ENCODE measurements around the gene TIGD1. TPM values are rescaled to one million over a fixed set of nuclear protein-coding genes. Genes with fewer than 3 reads are reported as not detected.

Gene TIGD1
- total RNA-seq, 1 experiment from 2014 or later, result 6.0 TPM

DNA sequence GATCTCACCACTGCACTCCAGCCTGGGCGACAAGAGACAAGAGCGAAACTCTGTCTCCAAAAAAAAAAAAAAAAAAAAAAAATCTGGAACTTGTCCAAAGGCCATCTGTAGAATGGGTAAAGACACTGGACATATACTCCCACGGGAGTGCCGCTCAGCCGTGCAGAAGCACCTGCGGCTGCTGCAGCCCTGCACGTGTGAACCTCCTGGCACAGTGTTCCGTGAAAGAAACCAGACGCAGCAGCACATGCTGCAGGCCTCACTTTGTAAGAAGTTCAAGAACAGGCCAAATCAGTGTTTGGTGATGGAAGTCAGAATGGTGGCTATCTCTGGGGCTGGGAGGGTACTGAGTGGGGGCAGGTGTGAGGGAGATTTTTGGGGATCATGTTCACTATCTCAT is 17.9 kb downstream of the TIGD1 start (continued):
- TF ChIP-seq POLR2AphosphoS5 (IDR thresholded peaks at IDR 0.05; ENCODE audit: low read depth, low read length) (no peak), POLR2A (IDR thresholded peaks at IDR 0.05; ENCODE audit: borderline replicate concordance, extremely low read depth, insufficient read depth, insufficient read length) (no peak)
- TF ChIP-seq, protein P1, sequence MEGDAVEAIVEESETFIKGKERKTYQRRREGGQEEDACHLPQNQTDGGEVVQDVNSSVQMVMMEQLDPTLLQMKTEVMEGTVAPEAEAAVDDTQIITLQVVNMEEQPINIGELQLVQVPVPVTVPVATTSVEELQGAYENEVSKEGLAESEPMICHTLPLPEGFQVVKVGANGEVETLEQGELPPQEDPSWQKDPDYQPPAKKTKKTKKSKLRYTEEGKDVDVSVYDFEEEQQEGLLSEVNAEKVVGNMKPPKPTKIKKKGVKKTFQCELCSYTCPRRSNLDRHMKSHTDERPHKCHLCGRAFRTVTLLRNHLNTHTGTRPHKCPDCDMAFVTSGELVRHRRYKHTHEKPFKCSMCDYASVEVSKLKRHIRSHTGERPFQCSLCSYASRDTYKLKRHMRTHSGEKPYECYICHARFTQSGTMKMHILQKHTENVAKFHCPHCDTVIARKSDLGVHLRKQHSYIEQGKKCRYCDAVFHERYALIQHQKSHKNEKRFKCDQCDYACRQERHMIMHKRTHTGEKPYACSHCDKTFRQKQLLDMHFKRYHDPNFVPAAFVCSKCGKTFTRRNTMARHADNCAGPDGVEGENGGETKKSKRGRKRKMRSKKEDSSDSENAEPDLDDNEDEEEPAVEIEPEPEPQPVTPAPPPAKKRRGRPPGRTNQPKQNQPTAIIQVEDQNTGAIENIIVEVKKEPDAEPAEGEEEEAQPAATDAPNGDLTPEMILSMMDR (IDR thresholded peaks at IDR 0.05 in 2 of 3, conservative IDR thresholded peaks at IDR 0.05 in 1 of 3; ENCODE audit: borderline replicate concordance in 1 of 3, insufficient read depth in 1 of 3, low read depth in 2 of 3, low read length in 2 of 3), result no peak

DNA sequence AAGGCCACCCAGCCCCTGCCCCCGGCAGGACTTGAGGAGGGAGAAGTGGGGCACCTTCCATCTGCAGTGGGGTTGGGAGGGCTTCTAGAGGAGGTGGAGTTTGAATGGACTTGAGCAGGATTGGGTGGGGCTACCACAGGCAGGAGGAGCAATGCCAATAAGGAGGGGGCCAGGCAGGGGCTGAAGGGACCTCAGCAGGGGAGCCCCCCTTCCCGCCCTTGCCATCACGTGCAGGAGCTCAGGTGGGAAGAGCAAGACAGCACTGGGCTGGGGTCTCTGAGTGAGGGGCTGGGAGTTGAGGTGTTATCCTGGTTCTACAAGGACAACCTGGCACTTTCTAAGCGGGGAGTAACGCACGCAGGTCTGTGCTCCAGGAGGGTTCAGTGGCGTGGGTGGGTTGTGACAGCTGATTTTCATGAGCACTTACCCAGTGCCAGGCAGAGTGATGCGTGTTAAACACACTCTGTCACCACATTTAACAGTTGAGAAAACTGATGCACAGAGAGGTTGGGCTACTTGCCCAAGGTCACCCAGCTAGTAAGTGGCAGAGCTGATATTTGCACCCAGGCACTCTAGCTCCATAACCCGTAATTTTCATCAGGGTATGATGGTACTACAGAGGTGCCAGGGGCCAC is 19.6 kb downstream of the TIGD1 start:
- CTCF ChIA-PET, result no interaction called here
- DNase-seq (ENCODE audit: low read depth, low spot score) (no peak), ATAC-seq (no peak)
- no peaks in the 10 kb centered on the region for H3K27me3 ChIP-seq (ENCODE audit: insufficient read depth, low read length)
- intact Hi-C loops (cut with micrococcal nuclease), result no loop called here
- no peak overlapping the region for H3K4me2 ChIP-seq (ENCODE audit: low read length)
- no TSS peak for BruUV-seq (replicated peaks)
- no peak overlapping the region for H3K27ac ChIP-seq (ENCODE audit: low read depth, low read length)
- H3K9me2 ChIP-seq (ENCODE audit: insufficient read depth), result no peaks in the 10 kb centered on the region
- no peak overlapping the region for H3K9ac ChIP-seq (ENCODE audit: low read length)
- POLR2A ChIA-PET, result no interaction called here
- no peaks in the 10 kb centered on the region for H4K20me1 ChIP-seq (ENCODE audit: insufficient read depth)
- RAD21 ChIA-PET (ENCODE audit: low non-redundant PET in 1 of 2, low total read pairs in 2 of 2, uncharacterized antibody in 2 of 2, unreplicated experiment in 2 of 2), result no interaction called here
- no peaks in the 10 kb centered on the region for H3K79me2 ChIP-seq (ENCODE audit: insufficient read depth, low read length)
- no peak overlapping the region for H3K4me3 ChIP-seq (replicated peaks in 1 of 2; ENCODE audit: low read depth in 1 of 2, low read length in 2 of 2)
- no peaks in the 10 kb centered on the region for H3K4me1 ChIP-seq (ENCODE audit: control insufficient read depth in 1 of 2, insufficient read depth in 2 of 2, low read length in 2 of 2)
- H3K36me3 ChIP-seq (ENCODE audit: control insufficient read depth in 1 of 2, insufficient read depth in 2 of 2, low read length in 2 of 2), result no peaks in the 10 kb centered on the region
- no peaks in the 10 kb centered on the region for H3K9me3 ChIP-seq (ENCODE audit: control insufficient read depth in 1 of 2, insufficient read depth in 1 of 2, low read depth in 1 of 2, low read length in 2 of 2)
- H2AFZ ChIP-seq (ENCODE audit: low read depth, low read length, poor library complexity, severe bottlenecking), result no peak overlapping the region
- TF ChIP-seq SP1 (IDR thresholded peaks at IDR 0.05; ENCODE audit: low read depth) (no peak), JUND (IDR thresholded peaks at IDR 0.05) (no peak), CBX3 (IDR thresholded peaks at IDR 0.05; ENCODE audit: low read depth) (no peak), CEBPB (IDR thresholded peaks at IDR 0.05; ENCODE audit: low read depth) (no peak), YY1 (IDR thresholded peaks at IDR 0.05; ENCODE audit: extremely low read depth, insufficient replicate concordance, low read depth, low read length) (no peak), ELF1 (IDR thresholded peaks at IDR 0.05; ENCODE audit: borderline replicate concordance, low read depth) (no peak), RAD21 (IDR thresholded peaks at IDR 0.05; ENCODE audit: low read depth) (no peak), TCF7L2 (IDR thresholded peaks at IDR 0.05; ENCODE audit: borderline replicate concordance, extremely low read depth, insufficient read depth, insufficient read length) (no peak), EZH2phosphoT487 (IDR thresholded peaks at IDR 0.05; ENCODE audit: borderline replicate concordance) (no peak), SRF (IDR thresholded peaks at IDR 0.05; ENCODE audit: low read depth) (no peak), ZFX (IDR thresholded peaks at IDR 0.05) (no peak), POLR2A (IDR thresholded peaks at IDR 0.05; ENCODE audit: borderline replicate concordance, extremely low read depth, insufficient read depth, insufficient read length) (no peak), ZNF274 (IDR thresholded peaks at IDR 0.05; ENCODE audit: low read depth, low read length) (no peak), SIN3A (IDR thresholded peaks at IDR 0.05; ENCODE audit: low read depth) (no peak)
- TF ChIP-seq, protein P2, sequence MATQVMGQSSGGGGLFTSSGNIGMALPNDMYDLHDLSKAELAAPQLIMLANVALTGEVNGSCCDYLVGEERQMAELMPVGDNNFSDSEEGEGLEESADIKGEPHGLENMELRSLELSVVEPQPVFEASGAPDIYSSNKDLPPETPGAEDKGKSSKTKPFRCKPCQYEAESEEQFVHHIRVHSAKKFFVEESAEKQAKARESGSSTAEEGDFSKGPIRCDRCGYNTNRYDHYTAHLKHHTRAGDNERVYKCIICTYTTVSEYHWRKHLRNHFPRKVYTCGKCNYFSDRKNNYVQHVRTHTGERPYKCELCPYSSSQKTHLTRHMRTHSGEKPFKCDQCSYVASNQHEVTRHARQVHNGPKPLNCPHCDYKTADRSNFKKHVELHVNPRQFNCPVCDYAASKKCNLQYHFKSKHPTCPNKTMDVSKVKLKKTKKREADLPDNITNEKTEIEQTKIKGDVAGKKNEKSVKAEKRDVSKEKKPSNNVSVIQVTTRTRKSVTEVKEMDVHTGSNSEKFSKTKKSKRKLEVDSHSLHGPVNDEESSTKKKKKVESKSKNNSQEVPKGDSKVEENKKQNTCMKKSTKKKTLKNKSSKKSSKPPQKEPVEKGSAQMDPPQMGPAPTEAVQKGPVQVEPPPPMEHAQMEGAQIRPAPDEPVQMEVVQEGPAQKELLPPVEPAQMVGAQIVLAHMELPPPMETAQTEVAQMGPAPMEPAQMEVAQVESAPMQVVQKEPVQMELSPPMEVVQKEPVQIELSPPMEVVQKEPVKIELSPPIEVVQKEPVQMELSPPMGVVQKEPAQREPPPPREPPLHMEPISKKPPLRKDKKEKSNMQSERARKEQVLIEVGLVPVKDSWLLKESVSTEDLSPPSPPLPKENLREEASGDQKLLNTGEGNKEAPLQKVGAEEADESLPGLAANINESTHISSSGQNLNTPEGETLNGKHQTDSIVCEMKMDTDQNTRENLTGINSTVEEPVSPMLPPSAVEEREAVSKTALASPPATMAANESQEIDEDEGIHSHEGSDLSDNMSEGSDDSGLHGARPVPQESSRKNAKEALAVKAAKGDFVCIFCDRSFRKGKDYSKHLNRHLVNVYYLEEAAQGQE (IDR thresholded peaks at IDR 0.05; ENCODE audit: low read depth), result no peak
- TF ChIP-seq, protein P3, sequence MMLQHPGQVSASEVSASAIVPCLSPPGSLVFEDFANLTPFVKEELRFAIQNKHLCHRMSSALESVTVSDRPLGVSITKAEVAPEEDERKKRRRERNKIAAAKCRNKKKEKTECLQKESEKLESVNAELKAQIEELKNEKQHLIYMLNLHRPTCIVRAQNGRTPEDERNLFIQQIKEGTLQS (IDR thresholded peaks at IDR 0.05), result no peak
- TF ChIP-seq, protein P4, sequence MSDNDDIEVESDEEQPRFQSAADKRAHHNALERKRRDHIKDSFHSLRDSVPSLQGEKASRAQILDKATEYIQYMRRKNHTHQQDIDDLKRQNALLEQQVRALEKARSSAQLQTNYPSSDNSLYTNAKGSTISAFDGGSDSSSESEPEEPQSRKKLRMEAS (IDR thresholded peaks at IDR 0.05), result no peak
